NCI-H82 (cell line): ENCODE data around the gene PODXL2.
A peak's percentile ranks its signal among the peaks of the same experiment; 100 is the strongest.

Source experiments
- DNase-seq: peaks from one replicate; lab custom pipeline; 2025; lab: John Stamatoyannopoulos, UW

PODXL2 gene

DNA sequence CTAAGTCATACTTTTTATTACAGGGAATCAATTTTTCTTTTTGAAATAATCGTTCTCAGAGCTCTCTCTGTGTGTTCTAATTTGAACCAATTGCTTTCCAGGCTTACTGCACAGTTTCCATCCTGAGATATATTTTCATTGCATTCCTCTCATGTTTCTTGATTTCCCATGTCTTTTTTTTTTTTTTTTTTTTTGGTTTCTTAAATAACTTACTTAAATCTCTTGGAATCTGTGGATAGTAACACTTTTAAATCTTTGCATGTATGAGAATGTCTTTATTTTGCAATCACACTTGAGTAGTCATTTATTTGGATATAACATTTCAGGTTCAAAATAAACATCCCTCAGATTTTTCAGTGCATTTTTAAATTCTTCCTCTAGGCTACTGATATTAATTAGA is 29.2 kb downstream of the PODXL2 start:
- no peak for DNase-seq

- no peak for DNase-seq
These were observed 31.8 kb downstream of the PODXL2 start for GRCh38 chr3:127660621-127661251.

- no peak for DNase-seq
These were observed 32.6 kb downstream of the PODXL2 start for GRCh38 chr3:127661600-127661999.

GRCh38 chr3:127662001-127662469 is 33.0 kb downstream of the PODXL2 start:
- no peak for DNase-seq

- no peak for DNase-seq
These were observed 34.2 kb downstream of the PODXL2 start for GRCh38 chr3:127663151-127663550.

- DNase-seq, result no peak
These were observed 36.2 kb downstream of the PODXL2 start for GRCh38 chr3:127665165-127665564.

DNA sequence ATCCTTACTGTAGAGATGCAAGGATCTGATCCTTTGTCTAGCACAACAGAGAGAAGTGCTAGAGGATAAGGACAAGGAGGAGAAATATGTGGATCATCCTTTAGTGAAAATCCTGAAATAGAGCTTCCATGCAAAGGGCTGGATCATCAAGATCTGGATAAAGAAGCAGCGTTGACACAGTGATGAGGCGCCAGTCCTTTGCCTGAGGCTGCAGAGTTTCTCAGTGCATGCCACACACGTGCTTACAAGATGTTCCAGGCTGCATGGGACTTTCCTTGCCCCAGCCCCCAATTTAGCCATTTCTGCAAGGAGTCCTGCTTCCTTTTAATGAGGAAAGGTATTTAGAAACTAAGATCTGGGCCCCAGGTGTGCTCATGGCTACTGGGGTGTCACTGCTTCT is 36.6 kb downstream of the PODXL2 start:
- no peak for DNase-seq

- DNase-seq, result no peak
These were observed 37.7 kb downstream of the PODXL2 start for GRCh38 chr3:127666676-127667075.

DNA sequence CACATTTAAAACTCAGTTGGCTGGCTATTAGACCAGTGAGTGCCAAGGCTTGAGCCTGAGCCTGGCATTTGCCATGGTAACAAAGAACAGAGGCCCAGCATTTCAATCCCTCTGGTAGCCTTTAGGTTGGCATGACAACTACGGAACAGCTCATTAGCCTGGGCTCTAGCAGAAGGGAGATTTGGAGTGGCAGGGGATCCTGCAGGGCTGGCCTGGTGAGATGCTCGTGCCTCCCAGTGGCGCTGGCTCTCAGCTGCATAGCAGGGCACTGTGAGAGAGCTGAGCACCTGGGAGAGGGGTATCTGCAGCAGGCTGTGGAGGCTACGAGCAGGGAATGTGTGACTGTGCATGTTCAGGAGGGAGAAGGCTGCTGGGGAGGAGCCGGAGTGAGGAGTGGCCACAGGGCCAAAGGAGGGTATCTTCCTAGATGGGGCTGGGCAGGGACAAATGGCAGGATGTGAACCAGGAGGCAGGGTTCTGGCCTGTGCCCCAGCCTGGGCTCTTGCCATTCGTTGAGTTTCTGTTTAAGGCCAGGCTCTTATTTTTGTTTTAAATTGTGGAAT is 38.2 kb downstream of the PODXL2 start:
- DNase-seq, result no peak

GRCh38 chr3:127668906-127669305 is 39.9 kb downstream of the PODXL2 start:
- DNase-seq, result no peak

DNA sequence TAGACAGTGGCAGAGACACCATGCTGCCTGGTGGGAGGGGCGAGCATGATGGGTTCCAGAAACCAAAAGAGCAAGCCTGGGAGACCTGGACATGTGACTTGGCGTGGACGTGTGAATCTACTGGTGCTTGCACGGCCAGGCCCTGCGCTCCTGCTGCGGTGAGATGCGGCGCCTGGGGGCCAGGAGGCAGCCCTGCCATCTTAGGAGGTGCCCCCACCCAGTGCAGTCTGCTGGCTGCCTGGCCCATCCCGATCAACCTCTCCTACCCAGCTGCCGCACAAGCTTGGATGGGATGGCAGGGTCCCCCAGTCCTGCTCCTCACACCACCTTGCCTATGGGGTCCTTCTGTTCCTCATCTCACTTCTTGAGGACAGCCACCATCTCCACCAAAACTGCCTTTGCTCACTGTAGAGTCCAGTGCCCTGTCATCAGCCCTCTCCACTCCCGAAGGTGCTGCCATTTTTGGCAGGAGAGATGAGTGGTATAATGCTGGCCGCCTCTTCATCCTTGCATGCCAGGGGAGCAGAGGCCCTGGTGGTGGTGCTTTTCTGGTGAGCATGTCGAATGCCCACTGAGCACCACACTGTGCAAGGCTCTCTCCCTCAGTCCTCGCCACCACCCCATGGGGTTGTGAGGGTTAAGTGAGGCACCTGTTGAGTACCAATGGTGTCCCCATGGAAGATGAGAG is 40.7 kb downstream of the PODXL2 start:
- no peak for DNase-seq

GRCh38 chr3:127670229-127670559 is 41.2 kb downstream of the PODXL2 start:
- DNase-seq, result no peak

DNA sequence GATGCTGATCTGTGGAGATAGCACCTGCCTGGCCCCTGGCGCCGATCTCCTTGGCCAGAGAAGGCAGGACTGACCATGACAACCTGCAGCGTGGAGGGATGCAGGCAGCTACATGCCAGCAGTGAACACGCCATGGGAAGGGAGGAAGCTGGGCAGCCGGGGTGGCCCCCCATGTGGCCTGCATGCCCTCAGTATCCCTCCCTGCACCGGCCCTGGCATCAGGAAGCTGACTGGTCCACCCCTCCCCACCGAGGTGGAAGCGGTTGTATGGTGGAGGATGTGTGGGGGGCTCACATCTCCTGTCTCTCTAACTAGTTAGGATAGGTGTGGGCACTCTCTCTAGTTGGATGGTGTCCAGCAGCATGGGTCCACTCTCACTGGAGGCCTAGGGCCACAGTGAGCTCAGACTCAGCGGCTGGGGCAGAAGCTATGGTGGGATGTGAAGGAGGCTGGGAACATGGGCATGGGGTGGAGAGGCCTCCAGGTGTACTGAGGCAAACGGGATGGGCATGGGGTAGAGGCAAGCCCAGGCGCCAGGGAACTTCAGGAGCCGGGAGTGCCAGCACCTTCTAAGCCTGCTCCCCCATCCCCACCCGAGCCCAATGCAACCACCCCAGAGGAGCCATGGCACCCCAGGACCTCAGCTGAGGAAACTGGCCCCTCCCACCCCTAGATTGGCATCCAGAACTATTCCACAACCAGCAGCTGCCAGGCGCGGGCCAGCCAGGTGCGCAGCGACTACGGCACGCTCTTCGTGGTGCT is 42.0 kb downstream of the PODXL2 start:
- DNase-seq, result no peak

DNA sequence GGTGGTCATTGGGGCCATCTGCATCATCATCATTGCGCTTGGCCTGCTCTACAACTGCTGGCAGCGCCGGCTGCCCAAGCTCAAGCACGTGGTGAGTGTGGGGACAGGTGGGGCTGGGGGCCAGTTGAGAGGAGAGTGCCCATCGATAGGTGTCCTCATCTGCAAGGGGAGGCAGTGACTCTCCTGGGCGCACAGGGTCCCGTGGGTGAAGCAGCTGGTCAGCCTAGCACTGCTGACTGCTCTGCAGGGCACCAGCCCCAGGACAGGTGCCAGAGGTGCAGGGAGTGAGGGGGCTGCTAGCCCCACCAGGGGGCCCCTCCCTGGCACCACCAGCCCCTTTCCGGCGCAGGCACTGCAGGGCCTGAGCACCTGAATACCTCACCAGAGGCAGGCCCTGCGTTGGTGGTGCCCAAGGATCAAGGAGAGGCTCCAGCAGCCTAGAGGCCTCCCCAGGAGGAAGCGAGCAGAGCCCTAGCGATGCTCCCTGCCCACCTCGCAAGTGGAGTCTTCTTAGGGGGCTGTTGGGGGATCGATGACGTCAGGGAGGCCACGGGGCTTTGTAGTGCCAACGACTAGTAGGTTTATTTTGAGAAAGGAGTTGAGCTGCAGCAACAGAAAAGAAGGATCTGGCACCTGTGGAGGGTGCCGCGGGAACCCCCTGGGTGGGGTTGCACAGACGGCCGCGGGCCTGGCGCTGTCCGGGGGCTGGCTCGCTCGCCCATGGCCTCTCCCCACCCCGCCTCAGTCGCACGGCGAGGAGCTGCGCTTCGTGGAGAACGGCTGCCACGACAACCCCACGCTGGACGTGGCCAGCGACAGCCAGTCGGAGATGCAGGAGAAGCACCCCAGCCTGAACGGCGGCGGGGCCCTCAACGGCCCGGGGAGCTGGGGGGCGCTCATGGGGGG is 42.8 kb downstream of the PODXL2 start:
- peak; percentile 39 for DNase-seq

DNA sequence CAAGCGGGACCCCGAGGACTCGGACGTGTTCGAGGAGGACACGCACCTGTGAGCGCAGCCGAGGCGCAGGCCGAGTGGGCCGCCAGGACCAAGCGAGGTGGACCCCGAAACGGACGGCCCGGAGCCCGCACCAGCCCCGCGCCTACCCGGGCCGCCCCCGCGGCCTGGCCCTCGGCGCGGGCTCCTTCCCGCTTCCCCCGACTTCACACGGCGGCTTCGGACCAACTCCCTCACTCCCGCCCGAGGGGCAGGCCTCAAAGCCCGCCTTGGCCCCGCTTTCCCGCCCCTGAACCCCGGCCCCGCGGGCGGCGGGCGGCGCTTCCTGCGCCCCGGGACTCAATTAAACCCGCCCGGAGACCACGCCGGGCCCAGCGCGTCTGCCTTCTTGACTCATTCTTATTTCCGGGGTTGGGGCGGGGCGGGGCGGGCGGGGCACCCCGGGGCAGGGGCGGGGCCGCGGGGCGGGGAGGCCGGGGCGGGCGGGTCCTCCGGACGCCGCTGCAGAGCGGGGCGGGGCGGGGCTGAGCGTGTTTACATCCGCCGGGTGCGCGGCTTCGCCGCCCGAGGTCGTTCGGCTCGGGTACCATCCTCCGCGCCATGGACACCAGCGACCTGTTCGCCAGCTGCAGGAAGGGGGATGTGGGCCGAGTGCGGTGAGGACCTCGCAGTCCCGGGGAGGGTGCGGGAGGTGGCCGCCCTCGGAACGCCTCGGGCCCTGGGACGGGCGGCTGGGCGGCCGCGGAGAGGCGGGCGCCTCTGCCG is 43.6 kb downstream of the PODXL2 start, which contains the start of gene ABTB1:
ABTB1 (plus strand) TSS at position 524 of the 762 bp plus-strand sequence; CDS start at position 598, 74 bp downstream.
- DNase-seq, result peak; percentile 90

- DNase-seq, result peak; percentile 70
These were observed 44.5 kb downstream of the PODXL2 start for GRCh38 chr3:127673191-127674100.

DNA sequence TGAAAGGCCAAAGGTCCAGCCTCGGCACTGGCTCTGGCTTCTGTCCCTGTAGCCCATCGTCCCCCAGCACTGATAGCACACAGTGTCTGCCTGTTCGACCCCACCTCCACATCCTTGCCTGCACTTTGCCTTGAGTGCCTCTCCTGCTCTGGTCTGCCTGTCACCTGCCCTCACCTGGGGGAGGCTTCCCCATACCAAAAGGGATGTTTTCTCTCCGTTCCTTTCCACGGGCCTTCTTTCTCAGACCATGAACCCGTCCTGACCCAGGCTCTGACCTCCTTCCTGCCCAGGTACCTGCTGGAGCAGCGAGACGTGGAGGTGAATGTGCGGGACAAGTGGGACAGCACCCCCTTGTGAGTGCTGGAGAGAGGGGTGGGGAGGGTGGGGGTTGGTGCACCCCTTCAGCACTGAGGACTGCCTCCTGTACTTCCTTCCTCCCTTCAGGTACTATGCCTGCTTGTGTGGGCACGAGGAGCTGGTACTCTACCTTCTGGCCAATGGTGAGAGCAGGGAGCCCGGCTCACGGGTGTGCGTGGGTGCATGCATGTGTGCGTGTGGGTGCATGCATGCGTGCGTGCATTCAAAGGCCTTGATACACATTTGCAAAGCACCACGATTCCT is 45.2 kb downstream of the PODXL2 start:
- no peak for DNase-seq

DNA sequence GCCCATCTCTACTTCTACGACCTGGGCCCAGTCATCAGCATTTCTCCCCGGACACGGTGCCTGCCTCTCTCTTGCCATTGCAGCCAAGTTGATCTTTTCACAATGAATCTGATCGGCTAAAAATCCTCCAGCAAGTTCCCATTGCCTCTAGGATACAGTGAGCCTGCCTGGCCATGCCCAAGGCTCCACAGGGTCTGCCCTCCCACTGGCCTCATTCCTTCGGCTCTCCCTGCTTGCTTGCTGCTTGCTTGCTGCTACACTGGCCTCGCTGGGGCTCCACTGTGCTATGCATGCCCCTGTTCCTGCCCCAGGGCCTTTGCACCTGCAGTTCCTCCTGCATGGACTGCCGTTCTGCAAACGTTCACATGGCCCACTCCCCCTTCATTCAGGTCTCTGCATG is 45.8 kb downstream of the PODXL2 start:
- no peak for DNase-seq

DNA sequence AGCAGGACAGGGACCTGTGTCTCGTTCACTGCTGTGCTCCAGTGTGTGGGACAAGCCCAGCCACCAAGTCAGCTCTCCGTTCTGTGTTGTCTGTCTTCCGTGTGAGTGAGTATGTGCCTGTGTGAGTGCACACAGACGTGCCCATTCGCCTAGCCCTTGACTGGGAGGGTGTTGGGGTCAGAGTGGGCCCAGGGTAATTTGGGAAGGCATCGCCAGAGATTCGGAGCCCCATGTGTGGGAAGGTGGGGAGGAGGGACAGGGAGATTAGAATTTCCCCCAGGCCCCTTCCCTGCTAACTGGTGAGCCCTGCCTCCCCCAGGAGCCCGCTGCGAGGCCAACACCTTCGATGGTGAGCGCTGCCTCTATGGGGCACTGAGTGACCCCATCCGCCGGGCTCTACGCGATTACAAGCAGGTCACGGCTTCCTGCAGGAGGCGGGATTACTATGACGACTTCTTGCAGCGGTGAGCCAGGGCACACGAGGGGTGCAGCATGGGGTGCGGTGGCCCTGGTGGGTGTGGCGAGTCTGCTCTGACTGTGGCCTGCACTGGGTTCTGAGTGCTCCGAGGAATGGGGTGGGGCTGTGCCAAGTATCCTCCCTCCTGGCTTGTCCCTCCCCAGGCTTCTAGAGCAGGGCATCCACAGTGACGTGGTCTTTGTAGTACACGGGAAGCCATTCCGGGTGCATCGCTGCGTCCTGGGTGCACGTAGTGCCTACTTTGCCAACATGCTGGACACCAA is 46.8 kb downstream of the PODXL2 start:
- no peak for DNase-seq
